Karpas-422 (cell line): ENCODE results near the gene FOXO1. TPM values are rescaled to one million over a fixed set of nuclear protein-coding genes. Genes with fewer than 3 reads are reported as not detected.

Experiments used
- DNase-seq: peaks from one replicate; pipeline ENCODE4 v3.0.0-alpha.2; 2015
- H2AFZ ChIP-seq: fragments of 200-600 bp; sonication (generic); 2 replicates; pipeline ENCODE4 v1.6.1; 2014; ENCODE audit warnings: antibody characterized with exemption, low read length, mixed read lengths
- H3K27ac ChIP-seq: fragments of 200-600 bp; sonication (generic); 2 replicates; pipeline ENCODE4 v1.5.1; 2014; ENCODE audit warnings: mild to moderate bottlenecking, low read length, moderate library complexity
- H3K27me3 ChIP-seq: fragments of 200-600 bp; sonication (generic); 2 replicates; pipeline ENCODE4 v1.6.1; 2014; ENCODE audit warnings: low read length, mixed read lengths
- H3K36me3 ChIP-seq: fragments of 200-600 bp; sonication (generic); 2 replicates; pipeline ENCODE4 v1.6.1; 2014; ENCODE audit warnings: low read length, mixed read lengths; ENCODE audit not compliant: insufficient read depth
- H3K4me1 ChIP-seq: fragments of 200-600 bp; sonication (generic); 2 replicates; pipeline ENCODE4 v1.6.1; 2014; ENCODE audit warnings: mild to moderate bottlenecking, low read length, mixed read lengths
- H3K4me2 ChIP-seq: fragments of 200-600 bp; sonication (generic); 2 replicates; pipeline ENCODE4 v1.6.1; 2014; ENCODE audit warnings: low read length, low read depth, mild to moderate bottlenecking; ENCODE audit not compliant: poor library complexity, severe bottlenecking
- H3K4me3 ChIP-seq: fragments of 200-600 bp; sonication (generic); 2 replicates; pipeline ENCODE4 v1.5.1; 2014; ENCODE audit warnings: mild to moderate bottlenecking, antibody characterized with exemption, low read length, mixed read lengths
- H3K79me2 ChIP-seq: fragments of 200-600 bp; sonication (generic); 2 replicates; pipeline ENCODE4 v1.6.1; 2014; ENCODE audit warnings: mild to moderate bottlenecking, low read length, mixed read lengths
- H3K9ac ChIP-seq: fragments of 200-600 bp; sonication (generic); 2 replicates; pipeline ENCODE4 v1.6.0; 2014; ENCODE audit warnings: low read length
- H3K9me2 ChIP-seq: fragments of 200-600 bp; sonication (generic), shearing (Covaris generic); replicated peaks from 2 replicates; pipeline ENCODE4 v1.6.0; 2014; ENCODE audit warnings: mild to moderate bottlenecking, low read length, moderate library complexity; ENCODE audit not compliant: insufficient read depth
- H3K9me3 ChIP-seq: fragments of 300-700, 200-600 bp; sonication (generic); 2 replicates; pipeline ENCODE4 v1.6.1; 2014; ENCODE audit warnings: low read length, mixed read lengths
- H4K20me1 ChIP-seq: fragments of 200-600 bp; sonication (generic); 2 replicates; pipeline ENCODE4 v1.6.1; 2014; ENCODE audit warnings: mild to moderate bottlenecking, antibody characterized with exemption, low read length, low read depth; ENCODE audit not compliant: insufficient read depth
- total RNA-seq: library from RNA; depleted of rRNA; stranded (reverse); fragments of >200 nt; shearing (Covaris generic); gene quantifications from 2 replicates; pipeline ENCODE4 v1.2.3, GENCODE V29; 2014; ENCODE audit warnings: low replicate concordance

FOXO1 gene
- total RNA-seq, 1 experiment from 2014 or later, result 51.6 TPM

GRCh38 chr13:40550130-40550529 lies 116.3 kb downstream of the FOXO1 start:
- Histone ChIP-seq H3K4me3 (no peak overlapping the region), H3K9ac (no peak overlapping the region), H3K4me2 (peak overlapping the region; percentile 47), H3K9me2 (no peaks in the 10 kb centered on the region), H3K4me1 (peaks cover 83% of the 10 kb centered on the region), H4K20me1 (peaks cover 16% of the 10 kb centered on the region), H3K79me2 (peaks cover 6% of the 10 kb centered on the region; the same call in 1 of the 2 replicates), H3K27ac (peak overlapping the region; percentile 42; the same call in 1 of the 2 replicates), H2AFZ (no peak overlapping the region), H3K36me3 (no peaks in the 10 kb centered on the region), H3K27me3 (no peaks in the 10 kb centered on the region), H3K9me3 (no peaks in the 10 kb centered on the region)
- DNase-seq, result no peak

DNA sequence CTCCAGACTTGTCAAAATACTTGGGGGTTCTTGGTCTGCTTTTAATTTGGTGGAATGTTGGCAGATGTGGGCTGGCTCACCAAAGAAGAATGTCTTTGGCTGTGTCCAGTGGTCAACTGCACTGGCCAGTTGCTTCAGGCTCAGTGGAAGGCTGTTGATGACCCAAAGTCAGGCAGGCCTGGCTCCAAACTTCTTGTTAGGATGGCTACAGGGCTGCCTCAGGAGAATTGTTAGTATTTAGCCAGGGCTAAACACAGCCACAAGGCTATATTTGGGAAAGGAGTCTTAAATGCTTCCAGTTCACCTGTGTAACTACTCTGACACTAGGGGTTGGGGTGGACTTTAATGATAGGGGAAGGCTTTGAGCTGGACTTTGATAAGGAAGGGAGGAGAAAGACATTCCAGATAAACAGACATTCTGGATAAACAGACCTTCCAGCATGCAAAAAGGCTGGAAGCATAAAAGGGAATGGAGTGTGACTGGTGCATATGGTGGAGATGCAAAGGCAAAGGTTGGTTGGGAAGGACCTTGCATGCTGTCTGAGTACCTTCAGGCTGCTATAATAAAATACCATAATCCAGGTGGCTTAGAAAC lies 116.8 kb downstream of the FOXO1 start:
- no peak overlapping the region for H3K4me2 ChIP-seq
- no peaks in the 10 kb centered on the region for H3K9me3 ChIP-seq
- H3K4me1 ChIP-seq, result peaks cover 77% of the 10 kb centered on the region
- H3K36me3 ChIP-seq, result no peaks in the 10 kb centered on the region
- no peaks in the 10 kb centered on the region for H3K27me3 ChIP-seq
- H4K20me1 ChIP-seq, result peaks cover 12% of the 10 kb centered on the region; the same call in 1 of the 2 replicates
- no peak for DNase-seq
- H2AFZ ChIP-seq, result no peak overlapping the region
- peak overlapping the region; percentile 7; the same call in 1 of the 2 replicates for H3K27ac ChIP-seq
- H3K4me3 ChIP-seq, result no peak overlapping the region
- H3K9me2 ChIP-seq, result no peaks in the 10 kb centered on the region
- no peak overlapping the region for H3K9ac ChIP-seq
- H3K79me2 ChIP-seq, result peaks cover 5% of the 10 kb centered on the region; the same call in 1 of the 2 replicates

GRCh38 chr13:40547591-40548315 lies 118.7 kb downstream of the FOXO1 start:
- Histone ChIP-seq H3K9me2 (no peaks in the 10 kb centered on the region), H3K4me1 (peaks cover 61% of the 10 kb centered on the region), H4K20me1 (peaks cover 4% of the 10 kb centered on the region; the same call in 1 of the 2 replicates), H3K4me3 (no peak overlapping the region), H3K27ac (peak overlapping the region; percentile 31; the same call in 1 of the 2 replicates), H3K9me3 (no peaks in the 10 kb centered on the region), H3K79me2 (peaks cover 3% of the 10 kb centered on the region; the same call in 1 of the 2 replicates), H3K36me3 (no peaks in the 10 kb centered on the region), H3K4me2 (peak overlapping the region; percentile 49), H3K27me3 (no peaks in the 10 kb centered on the region), H3K9ac (no peak overlapping the region), H2AFZ (no peak overlapping the region)
- DNase-seq, result peak; percentile 63

GRCh38 chr13:40546047-40546446 lies 120.4 kb downstream of the FOXO1 start:
- Histone ChIP-seq H4K20me1 (peaks cover 4% of the 10 kb centered on the region; the same call in 1 of the 2 replicates), H3K36me3 (no peaks in the 10 kb centered on the region), H3K79me2 (no peaks in the 10 kb centered on the region), H3K27ac (no peak overlapping the region), H3K4me2 (no peak overlapping the region), H3K4me3 (no peak overlapping the region), H2AFZ (no peak overlapping the region), H3K27me3 (no peaks in the 10 kb centered on the region), H3K9me2 (no peaks in the 10 kb centered on the region), H3K9me3 (no peaks in the 10 kb centered on the region), H3K4me1 (peaks cover 44% of the 10 kb centered on the region), H3K9ac (no peak overlapping the region)
- no peak for DNase-seq

- H2AFZ ChIP-seq, result no peak overlapping the region
These were observed 126.0 kb downstream of the FOXO1 start for GRCh38 chr13:40540328-40541044.

DNA sequence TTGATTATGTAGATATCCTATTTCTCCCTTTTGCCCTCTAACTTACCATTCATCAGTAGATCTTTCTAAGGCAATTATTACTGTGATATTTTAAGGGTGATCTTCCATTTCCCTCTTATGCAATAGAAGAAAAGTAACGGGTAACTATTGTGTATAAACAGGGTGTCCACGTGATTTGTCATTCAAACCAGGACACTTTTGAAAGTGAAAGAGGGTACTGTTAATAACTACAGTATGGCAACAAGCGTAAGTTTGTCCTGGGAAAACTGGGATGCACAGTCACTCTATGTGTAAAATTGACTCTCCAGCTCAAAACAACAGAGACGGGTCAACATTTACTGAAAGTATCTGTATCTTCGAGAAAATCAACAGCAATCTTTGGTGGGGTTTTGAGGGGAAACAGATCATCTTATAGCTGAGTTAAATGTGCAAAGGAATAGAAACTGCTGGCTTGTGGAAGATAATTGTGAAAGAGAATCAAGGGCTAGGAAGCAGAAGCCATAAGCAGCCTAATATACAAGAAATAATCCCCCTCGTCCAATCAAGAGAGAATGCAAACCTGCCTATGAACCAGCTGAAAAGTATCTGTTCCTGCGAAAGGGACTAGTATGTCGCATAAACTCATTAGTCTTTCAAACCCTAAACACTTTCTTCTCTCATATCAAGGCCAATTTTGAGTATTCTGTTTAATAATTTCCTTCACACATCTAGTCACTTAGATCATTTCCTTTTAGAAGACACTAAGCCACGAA lies 126.7 kb downstream of the FOXO1 start:
- Histone ChIP-seq H3K79me2 (no peaks in the 10 kb centered on the region), H4K20me1 (no peaks in the 10 kb centered on the region), H3K4me1 (peaks cover 34% of the 10 kb centered on the region), H3K9me3 (no peaks in the 10 kb centered on the region), H3K36me3 (no peaks in the 10 kb centered on the region), H3K9ac (no peak overlapping the region), H3K27me3 (no peaks in the 10 kb centered on the region), H3K27ac (peak overlapping the region; percentile 25; the same call in 1 of the 2 replicates), H3K4me3 (no peak overlapping the region), H3K9me2 (no peaks in the 10 kb centered on the region), H3K4me2 (peak overlapping the region; percentile 31), H2AFZ (no peak overlapping the region)
- no peak for DNase-seq

More at GRCh38 chr13:40540328-40541044, 126.0 kb downstream of the FOXO1 start:
- no peak for DNase-seq
- H3K36me3 ChIP-seq, result no peaks in the 10 kb centered on the region
- no peak overlapping the region for H3K9ac ChIP-seq
- H4K20me1 ChIP-seq, result no peaks in the 10 kb centered on the region
- no peaks in the 10 kb centered on the region for H3K79me2 ChIP-seq
- H3K27ac ChIP-seq, result peak overlapping the region; percentile 25; the same call in 1 of the 2 replicates
- H3K27me3 ChIP-seq, result no peaks in the 10 kb centered on the region
- H3K4me2 ChIP-seq, result peak overlapping the region; percentile 31
- H3K4me1 ChIP-seq, result peaks cover 31% of the 10 kb centered on the region
- no peaks in the 10 kb centered on the region for H3K9me3 ChIP-seq
- no peak overlapping the region for H3K4me3 ChIP-seq
- H3K9me2 ChIP-seq, result no peaks in the 10 kb centered on the region

- no peaks in the 10 kb centered on the region for H3K79me2 ChIP-seq
- no peaks in the 10 kb centered on the region for H3K27me3 ChIP-seq
- peaks cover 41% of the 10 kb centered on the region for H3K4me1 ChIP-seq
- H3K9me2 ChIP-seq, result no peaks in the 10 kb centered on the region
- H3K27ac ChIP-seq, result no peak overlapping the region; the same call in 1 of the 2 replicates
- H3K9me3 ChIP-seq, result no peaks in the 10 kb centered on the region
- H4K20me1 ChIP-seq, result no peaks in the 10 kb centered on the region
- DNase-seq, result no peak
- no peak overlapping the region for H3K4me3 ChIP-seq
- no peak overlapping the region for H2AFZ ChIP-seq
- peak overlapping the region; percentile 14; the same call in 1 of the 2 replicates for H3K9ac ChIP-seq
- H3K36me3 ChIP-seq, result no peaks in the 10 kb centered on the region
- peak overlapping the region; percentile 48 for H3K4me2 ChIP-seq
These were observed 129.1 kb downstream of the FOXO1 start for GRCh38 chr13:40537146-40537895.
